ENCODE measurements around the gene EHBP1.

Gene EHBP1

GRCh38 chr2:62691186-62691585, 14.3 kb upstream of the EHBP1 start:
- Histone ChIP-seq H3K4me3 (ENCODE audit: low read length) (no peak overlapping the region), H3K27me3 (ENCODE audit: control insufficient read depth, low read length) (peaks cover 18% of the 10 kb centered on the region), H3K9me2 (replicated peaks; ENCODE audit: control insufficient read depth, low read length) (no peaks in the 10 kb centered on the region), H4K20me1 (ENCODE audit: control insufficient read depth, insufficient read depth, low read depth, low read length) (no peaks in the 10 kb centered on the region), H3K36me3 (ENCODE audit: control insufficient read depth, low read length) (no peaks in the 10 kb centered on the region), H3K4me2 (ENCODE audit: low read length) (no peak overlapping the region), H3K79me2 (ENCODE audit: control insufficient read depth, low read length) (no peaks in the 10 kb centered on the region), H3F3A (ENCODE audit: control insufficient read depth, insufficient read depth) (no peaks in the 10 kb centered on the region), H3K27ac (ENCODE audit: low read depth, low read length) (no peak overlapping the region), H3K9me3 (ENCODE audit: control insufficient read depth, insufficient read depth, low read length) (no peaks in the 10 kb centered on the region), H3K4me1 (ENCODE audit: control insufficient read depth, low read length) (0 out of 2 replicates have a peak, but pooled peaks cover 2% of the 10 kb centered on the region)
- TF ChIP-seq EZH2phosphoT487 (IDR thresholded peaks at IDR 0.05; ENCODE audit: borderline replicate concordance, low read length) (no peak), CTCF (IDR thresholded peaks at IDR 0.05; ENCODE audit: low read depth, low read length, poor library complexity, severe bottlenecking) (no peak)

DNA sequence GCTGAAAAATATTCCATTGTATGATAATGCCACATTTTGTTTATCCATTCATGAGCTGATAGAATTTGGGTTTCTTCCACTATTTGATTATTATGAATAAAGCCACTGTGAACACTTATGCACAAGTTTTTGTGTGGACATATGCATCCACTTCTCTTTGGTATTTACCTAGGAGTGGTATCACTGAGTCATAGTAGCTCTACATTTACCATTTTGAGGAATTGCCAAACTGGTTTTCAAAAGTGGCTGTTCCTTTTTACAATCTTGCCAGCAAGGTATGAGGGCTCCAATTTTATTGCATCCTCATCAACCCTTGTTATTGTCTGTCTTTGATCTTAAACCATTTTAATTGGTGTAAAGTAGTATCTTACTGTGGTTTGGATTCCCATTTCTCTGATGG, 13.3 kb upstream of the EHBP1 start:
- Histone ChIP-seq H3K9me2 (replicated peaks; ENCODE audit: control insufficient read depth, low read length) (no peaks in the 10 kb centered on the region), H3K9me3 (ENCODE audit: control insufficient read depth, insufficient read depth, low read length) (no peaks in the 10 kb centered on the region), H3K4me1 (ENCODE audit: control insufficient read depth, low read length) (no peaks in the 10 kb centered on the region), H3K27ac (ENCODE audit: low read depth, low read length) (no peak overlapping the region), H3K36me3 (ENCODE audit: control insufficient read depth, low read length) (no peaks in the 10 kb centered on the region), H4K20me1 (ENCODE audit: control insufficient read depth, insufficient read depth, low read depth, low read length) (no peaks in the 10 kb centered on the region), H3F3A (ENCODE audit: control insufficient read depth, insufficient read depth) (no peaks in the 10 kb centered on the region), H3K27me3 (ENCODE audit: control insufficient read depth, low read length) (peaks cover 15% of the 10 kb centered on the region), H3K4me2 (ENCODE audit: low read length) (no peak overlapping the region), H3K4me3 (ENCODE audit: low read length) (no peak overlapping the region), H3K79me2 (ENCODE audit: control insufficient read depth, low read length) (no peaks in the 10 kb centered on the region)
- TF ChIP-seq EZH2phosphoT487 (IDR thresholded peaks at IDR 0.05; ENCODE audit: borderline replicate concordance, low read length) (no peak), CTCF (IDR thresholded peaks at IDR 0.05; ENCODE audit: low read depth, low read length, poor library complexity, severe bottlenecking) (no peak)

DNA sequence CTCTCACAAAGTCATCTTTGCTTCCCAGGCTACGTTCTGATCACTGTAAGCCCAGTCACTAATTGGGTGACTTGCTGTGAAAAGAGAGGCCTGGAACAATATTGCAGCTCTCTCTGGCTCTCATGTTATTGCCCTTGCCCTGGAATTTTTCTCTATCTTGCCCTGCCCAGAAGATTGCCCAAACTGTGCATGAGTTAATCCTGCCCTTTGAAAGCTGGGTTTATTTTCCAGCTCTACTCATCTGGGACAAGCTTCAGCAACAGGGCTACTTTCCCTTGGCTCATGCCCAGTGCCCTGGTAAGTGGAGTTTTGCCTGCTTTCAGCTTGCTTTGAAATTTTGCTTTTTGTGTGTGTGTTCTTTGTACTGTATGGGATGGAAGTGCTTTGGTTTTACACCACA, 6.9 kb upstream of the EHBP1 start:
- no peak overlapping the region for H3K4me2 ChIP-seq (ENCODE audit: low read length)
- no peaks in the 10 kb centered on the region for H3F3A ChIP-seq (ENCODE audit: control insufficient read depth, insufficient read depth)

More for the DNA sequence above, 6.9 kb upstream of the EHBP1 start:
- Histone ChIP-seq H3K36me3 (ENCODE audit: control insufficient read depth, low read length) (no peaks in the 10 kb centered on the region), H3K9me3 (ENCODE audit: control insufficient read depth, insufficient read depth, low read length) (no peaks in the 10 kb centered on the region), H3K4me3 (ENCODE audit: low read length) (no peak overlapping the region), H4K20me1 (ENCODE audit: control insufficient read depth, insufficient read depth, low read depth, low read length) (no peaks in the 10 kb centered on the region), H3K9me2 (replicated peaks; ENCODE audit: control insufficient read depth, low read length) (no peaks in the 10 kb centered on the region), H3K27me3 (ENCODE audit: control insufficient read depth, low read length) (no peaks in the 10 kb centered on the region), H3K79me2 (ENCODE audit: control insufficient read depth, low read length) (no peaks in the 10 kb centered on the region), H3K4me1 (ENCODE audit: control insufficient read depth, low read length) (no peaks in the 10 kb centered on the region), H3K27ac (ENCODE audit: low read depth, low read length) (no peak overlapping the region)
- TF ChIP-seq EZH2phosphoT487 (IDR thresholded peaks at IDR 0.05; ENCODE audit: borderline replicate concordance, low read length), result no peak
- no peak for TF ChIP-seq CTCF (IDR thresholded peaks at IDR 0.05; ENCODE audit: low read depth, low read length, poor library complexity, severe bottlenecking)
